ENCODE results near the gene SSPN.

SSPN gene

DNA sequence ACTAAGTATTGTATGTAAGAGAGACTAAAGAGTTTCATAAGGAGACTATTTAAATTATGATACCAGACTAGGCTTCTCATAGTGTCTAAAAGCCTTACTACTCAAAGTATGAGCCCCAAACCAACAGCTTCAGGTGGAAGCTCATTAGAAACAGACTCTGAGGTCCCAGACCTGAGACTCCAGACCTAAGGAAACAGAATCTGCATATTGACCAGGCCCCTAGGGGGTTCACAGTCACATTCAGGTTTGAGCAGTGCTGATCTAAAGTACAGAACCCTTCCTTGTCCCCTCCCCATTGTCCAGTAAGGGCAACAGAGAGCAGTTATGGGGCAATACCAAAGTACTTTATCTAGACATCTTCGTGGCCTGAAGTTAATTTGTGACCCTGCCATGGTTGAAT is 87.7 kb downstream of the SSPN start:
- TF ChIP-seq, protein P1, sequence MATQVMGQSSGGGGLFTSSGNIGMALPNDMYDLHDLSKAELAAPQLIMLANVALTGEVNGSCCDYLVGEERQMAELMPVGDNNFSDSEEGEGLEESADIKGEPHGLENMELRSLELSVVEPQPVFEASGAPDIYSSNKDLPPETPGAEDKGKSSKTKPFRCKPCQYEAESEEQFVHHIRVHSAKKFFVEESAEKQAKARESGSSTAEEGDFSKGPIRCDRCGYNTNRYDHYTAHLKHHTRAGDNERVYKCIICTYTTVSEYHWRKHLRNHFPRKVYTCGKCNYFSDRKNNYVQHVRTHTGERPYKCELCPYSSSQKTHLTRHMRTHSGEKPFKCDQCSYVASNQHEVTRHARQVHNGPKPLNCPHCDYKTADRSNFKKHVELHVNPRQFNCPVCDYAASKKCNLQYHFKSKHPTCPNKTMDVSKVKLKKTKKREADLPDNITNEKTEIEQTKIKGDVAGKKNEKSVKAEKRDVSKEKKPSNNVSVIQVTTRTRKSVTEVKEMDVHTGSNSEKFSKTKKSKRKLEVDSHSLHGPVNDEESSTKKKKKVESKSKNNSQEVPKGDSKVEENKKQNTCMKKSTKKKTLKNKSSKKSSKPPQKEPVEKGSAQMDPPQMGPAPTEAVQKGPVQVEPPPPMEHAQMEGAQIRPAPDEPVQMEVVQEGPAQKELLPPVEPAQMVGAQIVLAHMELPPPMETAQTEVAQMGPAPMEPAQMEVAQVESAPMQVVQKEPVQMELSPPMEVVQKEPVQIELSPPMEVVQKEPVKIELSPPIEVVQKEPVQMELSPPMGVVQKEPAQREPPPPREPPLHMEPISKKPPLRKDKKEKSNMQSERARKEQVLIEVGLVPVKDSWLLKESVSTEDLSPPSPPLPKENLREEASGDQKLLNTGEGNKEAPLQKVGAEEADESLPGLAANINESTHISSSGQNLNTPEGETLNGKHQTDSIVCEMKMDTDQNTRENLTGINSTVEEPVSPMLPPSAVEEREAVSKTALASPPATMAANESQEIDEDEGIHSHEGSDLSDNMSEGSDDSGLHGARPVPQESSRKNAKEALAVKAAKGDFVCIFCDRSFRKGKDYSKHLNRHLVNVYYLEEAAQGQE (IDR thresholded peaks at IDR 0.05; ENCODE audit: low read depth), result no peak
- no peak for TF ChIP-seq TEAD4 (IDR thresholded peaks at IDR 0.05)
- no peak for TF ChIP-seq RAD21 (IDR thresholded peaks at IDR 0.05; ENCODE audit: low read depth)
- no peak for TF ChIP-seq CEBPB (IDR thresholded peaks at IDR 0.05)
- no peak for TF ChIP-seq ZBTB7A (IDR thresholded peaks at IDR 0.05; ENCODE audit: low read depth)
- no peak for TF ChIP-seq YY1 (IDR thresholded peaks at IDR 0.05; ENCODE audit: low read depth)
- no peak for TF ChIP-seq EGR1 (IDR thresholded peaks at IDR 0.05)
- TF ChIP-seq TCF12 (IDR thresholded peaks at IDR 0.05; ENCODE audit: low read depth), result no peak

DNA sequence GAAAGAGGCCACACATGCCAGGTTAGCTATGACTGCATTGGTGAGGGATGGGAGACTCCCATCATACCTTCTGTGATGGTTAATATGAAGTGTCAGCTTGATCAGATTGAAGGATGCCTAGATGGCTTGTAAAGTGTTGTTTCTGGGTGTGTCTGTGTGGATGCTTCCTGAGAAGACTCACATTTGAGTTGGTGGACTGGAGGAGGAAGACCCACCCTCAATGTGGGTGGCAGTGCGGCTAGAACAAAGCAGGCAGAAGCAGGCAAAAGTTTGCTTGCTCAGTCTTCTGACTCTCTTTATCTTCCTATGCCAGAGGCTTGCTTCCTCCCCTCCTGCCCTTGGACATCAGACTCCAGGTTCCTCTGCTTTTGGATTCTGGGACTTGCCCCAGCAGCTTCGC is 88.2 kb downstream of the SSPN start:
- no peak for TF ChIP-seq TCF12 (IDR thresholded peaks at IDR 0.05; ENCODE audit: low read depth)

DNA sequence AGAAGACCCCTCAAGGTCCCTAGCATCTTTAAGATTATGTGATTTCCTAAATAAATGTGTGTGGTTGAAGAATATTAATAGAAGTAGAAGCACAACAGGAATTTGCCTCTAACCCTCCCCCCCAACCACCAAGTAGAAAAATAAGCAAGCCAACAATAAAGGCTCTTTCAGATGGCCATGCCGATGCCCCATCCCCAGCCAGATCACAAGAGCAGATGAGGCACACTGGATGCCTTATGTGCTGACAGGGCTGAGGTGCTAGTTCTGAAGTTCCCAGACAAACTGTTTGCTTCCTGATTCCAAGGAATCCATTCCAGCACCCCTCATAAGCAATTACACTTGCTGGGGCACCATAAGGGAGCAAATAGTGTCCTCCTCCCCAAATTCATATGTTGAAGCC is 90.0 kb downstream of the SSPN start:
- TF ChIP-seq TAF1 (IDR thresholded peaks at IDR 0.05; ENCODE audit: low read depth), result no peak
- no peak for TF ChIP-seq EGR1 (IDR thresholded peaks at IDR 0.05)
- no peak for TF ChIP-seq ZBTB7A (IDR thresholded peaks at IDR 0.05; ENCODE audit: low read depth)
- TF ChIP-seq, protein P2, sequence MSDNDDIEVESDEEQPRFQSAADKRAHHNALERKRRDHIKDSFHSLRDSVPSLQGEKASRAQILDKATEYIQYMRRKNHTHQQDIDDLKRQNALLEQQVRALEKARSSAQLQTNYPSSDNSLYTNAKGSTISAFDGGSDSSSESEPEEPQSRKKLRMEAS (IDR thresholded peaks at IDR 0.05), result no peak
- no peak for TF ChIP-seq TCF12 (IDR thresholded peaks at IDR 0.05; ENCODE audit: low read depth)
- no peak for TF ChIP-seq YY1 (IDR thresholded peaks at IDR 0.05; ENCODE audit: low read depth)
- no peak for TF ChIP-seq EP300 (IDR thresholded peaks at IDR 0.05; ENCODE audit: borderline replicate concordance)
- TF ChIP-seq CEBPB (IDR thresholded peaks at IDR 0.05), result no peak
- no peak for TF ChIP-seq RAD21 (IDR thresholded peaks at IDR 0.05; ENCODE audit: low read depth)
- TF ChIP-seq TEAD4 (IDR thresholded peaks at IDR 0.05), result no peak
- no peak for TF ChIP-seq NFIC (IDR thresholded peaks at IDR 0.05)
- no peak for TF ChIP-seq CREB1 (IDR thresholded peaks at IDR 0.05; ENCODE audit: low read depth)
- TF ChIP-seq, protein P1 (IDR thresholded peaks at IDR 0.05; ENCODE audit: low read depth), result no peak
- TF ChIP-seq, protein P3, sequence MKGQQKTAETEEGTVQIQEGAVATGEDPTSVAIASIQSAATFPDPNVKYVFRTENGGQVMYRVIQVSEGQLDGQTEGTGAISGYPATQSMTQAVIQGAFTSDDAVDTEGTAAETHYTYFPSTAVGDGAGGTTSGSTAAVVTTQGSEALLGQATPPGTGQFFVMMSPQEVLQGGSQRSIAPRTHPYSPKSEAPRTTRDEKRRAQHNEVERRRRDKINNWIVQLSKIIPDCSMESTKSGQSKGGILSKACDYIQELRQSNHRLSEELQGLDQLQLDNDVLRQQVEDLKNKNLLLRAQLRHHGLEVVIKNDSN (IDR thresholded peaks at IDR 0.05), result no peak
- no peak for TF ChIP-seq FOXM1 (IDR thresholded peaks at IDR 0.05; ENCODE audit: borderline replicate concordance, low read depth)

DNA sequence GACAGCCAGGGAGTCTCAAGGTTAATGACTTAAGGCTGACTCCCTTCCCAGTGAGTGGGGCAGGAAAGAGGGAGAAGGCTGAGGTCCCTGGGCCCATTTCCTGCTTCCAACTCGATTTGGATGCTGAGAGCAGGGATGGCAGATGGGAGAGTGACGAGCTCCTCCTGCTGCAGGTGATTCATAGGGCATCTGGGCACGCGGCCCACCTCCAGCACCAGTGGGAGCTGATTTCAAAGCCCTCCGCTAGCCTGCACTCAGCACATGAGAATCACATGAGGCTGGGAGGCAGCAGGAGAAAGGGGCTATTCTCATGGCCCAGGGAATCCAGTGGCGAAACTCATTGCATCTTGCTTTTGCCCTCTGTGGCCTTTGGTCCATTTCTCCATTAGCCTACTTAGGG is 90.8 kb downstream of the SSPN start:
- no peak for TF ChIP-seq YY1 (IDR thresholded peaks at IDR 0.05; ENCODE audit: low read depth)

DNA sequence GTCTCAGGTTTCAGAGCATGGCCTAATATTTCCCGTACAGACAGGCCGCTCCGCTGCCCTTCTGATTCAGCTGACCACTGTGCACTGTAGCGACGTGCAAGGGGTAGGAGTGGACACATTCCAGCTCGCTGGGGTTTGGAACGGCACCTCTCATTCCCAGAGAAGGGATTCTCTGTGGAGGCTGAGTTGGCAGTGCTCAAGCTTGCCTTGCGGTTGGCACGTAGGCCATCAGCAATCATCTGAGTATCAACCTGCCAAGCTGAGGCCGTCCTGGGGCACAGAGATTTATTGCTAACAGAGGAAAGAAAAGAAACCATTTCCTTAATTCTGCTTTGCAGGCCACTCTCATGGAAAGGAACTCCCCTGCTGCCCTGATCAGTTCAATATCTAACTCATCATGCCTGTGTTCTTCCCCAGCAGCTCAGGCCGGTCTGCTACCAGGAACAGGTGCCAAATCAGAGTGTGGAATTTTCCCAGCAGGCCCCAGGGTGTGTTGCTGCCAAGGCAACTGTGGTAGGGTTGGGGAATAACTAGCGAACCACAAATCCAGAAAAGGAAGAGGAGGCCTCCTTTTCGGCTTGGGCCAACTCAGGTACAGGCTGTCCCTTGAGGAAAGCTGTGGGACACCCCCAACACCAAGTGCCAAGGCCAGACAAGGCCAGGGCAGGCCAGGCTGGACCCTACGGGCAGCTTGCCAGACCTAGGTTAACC is 92.5 kb downstream of the SSPN start:
- peak; percentile 42 for TF ChIP-seq TEAD4 (IDR thresholded peaks at IDR 0.05)
- TF ChIP-seq EP300 (IDR thresholded peaks at IDR 0.05; ENCODE audit: borderline replicate concordance), result no peak

DNA sequence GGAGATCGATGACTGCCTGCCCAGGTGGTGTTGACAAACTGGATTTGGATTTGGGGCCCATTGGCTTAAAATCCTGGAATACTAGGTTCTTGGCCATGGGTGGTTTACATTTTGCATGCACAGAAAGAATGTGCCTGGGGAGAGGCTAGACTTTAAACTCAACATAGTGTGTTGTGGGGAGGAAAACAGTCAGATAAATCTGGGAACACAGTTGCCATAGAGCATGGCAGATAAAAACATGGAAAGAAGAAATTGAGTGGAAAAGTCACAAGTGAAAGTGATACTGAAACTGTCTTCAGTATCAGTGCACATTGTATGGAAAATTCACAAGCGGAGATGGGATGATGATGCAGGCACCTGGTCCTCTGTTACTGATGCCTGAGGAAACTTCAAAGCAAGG is 95.2 kb downstream of the SSPN start:
- TF ChIP-seq, protein P2 (IDR thresholded peaks at IDR 0.05), result no peak
- TF ChIP-seq CREB1 (IDR thresholded peaks at IDR 0.05; ENCODE audit: low read depth) (no peak), CEBPB (IDR thresholded peaks at IDR 0.05) (no peak), NFIC (IDR thresholded peaks at IDR 0.05) (no peak), TEAD4 (IDR thresholded peaks at IDR 0.05) (no peak), FOXM1 (IDR thresholded peaks at IDR 0.05; ENCODE audit: borderline replicate concordance, low read depth) (no peak), YY1 (IDR thresholded peaks at IDR 0.05; ENCODE audit: low read depth) (no peak), TAF1 (IDR thresholded peaks at IDR 0.05; ENCODE audit: low read depth) (no peak), EGR1 (IDR thresholded peaks at IDR 0.05) (no peak), ZBTB7A (IDR thresholded peaks at IDR 0.05; ENCODE audit: low read depth) (no peak), RAD21 (IDR thresholded peaks at IDR 0.05; ENCODE audit: low read depth) (no peak), TCF12 (IDR thresholded peaks at IDR 0.05; ENCODE audit: low read depth) (no peak), EP300 (IDR thresholded peaks at IDR 0.05; ENCODE audit: borderline replicate concordance) (no peak)
- TF ChIP-seq, protein P1 (IDR thresholded peaks at IDR 0.05; ENCODE audit: low read depth), result no peak
- TF ChIP-seq, protein P3 (IDR thresholded peaks at IDR 0.05), result no peak

Data from Ishikawa (cell line).